ENCODE results near the gene LRRD1. TPM values are rescaled to one million over a fixed set of nuclear protein-coding genes. Genes with fewer than 3 reads are reported as not detected.

LRRD1 gene
- not detected in 5 replicates for total RNA-seq (2022; extraction: Qiagen RNA extraction)

GRCh38 chr7:92178928-92179924, at the start of gene LRRD1:
Gene LRRD1 (minus strand): TSS chr7:92179142. CDS start chr7:92165202, 13,940 bp downstream.

DNA sequence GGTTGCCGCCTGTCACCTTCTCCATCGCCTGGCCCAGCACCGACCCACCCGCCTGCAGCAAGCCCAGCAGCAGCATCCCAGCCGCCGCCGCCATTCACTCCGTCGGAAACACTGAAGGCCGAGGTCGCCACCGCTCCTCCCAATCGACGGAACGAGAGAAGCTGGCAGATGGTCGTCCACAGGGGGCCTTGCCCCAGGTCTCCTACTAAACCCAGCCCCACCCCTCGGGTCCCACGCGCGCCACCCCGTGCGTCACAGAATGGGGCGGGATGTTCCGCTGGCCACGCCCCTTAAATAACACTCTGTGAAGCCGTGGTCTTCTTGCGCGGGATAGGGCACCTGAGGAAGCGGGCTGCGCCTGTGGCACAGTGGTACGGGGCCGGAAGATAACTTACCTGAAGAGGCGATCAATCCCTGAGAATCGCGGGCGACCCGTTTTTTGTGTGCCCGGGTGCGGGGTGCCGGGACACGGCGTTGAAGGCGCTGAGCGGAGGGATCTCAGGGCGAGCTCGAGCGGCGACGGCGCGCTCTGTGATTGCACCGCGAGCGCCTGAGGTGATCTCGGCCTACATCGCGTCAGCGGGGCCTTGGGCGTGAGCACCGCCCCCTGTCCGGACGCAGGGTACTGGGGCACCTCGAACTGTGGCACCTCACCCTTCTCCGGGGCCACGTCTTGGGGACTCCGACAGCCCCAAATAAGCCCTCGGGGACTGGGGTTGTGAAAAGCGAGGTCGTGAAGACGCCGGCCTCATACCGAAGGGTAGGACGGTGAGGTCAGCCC, 44.5 kb downstream of the LRRD1 start, which contains the start of gene CYP51A1:
TSS of gene CYP51A1 (minus strand) at position 207 of the 781 bp plus-strand sequence. CDS start at position 94, 113 bp downstream.

Other genes with a start within 250 kb of the LRRD1 start
- 11.8 to 16.9 TPM (median 15.3 TPM) in 5 replicates for gene AKAP9, start 238.3 kb downstream of the LRRD1 start, total RNA-seq (2022; extraction: Qiagen RNA extraction)
- 47.8 to 55.6 TPM (median 48.9 TPM) in 5 replicates for gene CYP51A1, start 44.7 kb downstream of the LRRD1 start, total RNA-seq (2022; extraction: Qiagen RNA extraction)
- gene KRIT1, start 66.8 kb upstream of the LRRD1 start, total RNA-seq (2022; extraction: Qiagen RNA extraction): 18.5 to 29.9 TPM (median 25.3 TPM) in 5 replicates
- 15.9 to 29.6 TPM (median 24.0 TPM) in 5 replicates for gene ANKIB1, start 66.8 kb upstream of the LRRD1 start, total RNA-seq (2022; extraction: Qiagen RNA extraction)

All from A549 treated with dexamethasone at 1 μM for 4 hours (cell line).